ENCODE results near the gene ABCD3.
A peak's percentile ranks its signal among the peaks of the same experiment; 100 is the strongest.

The ABCD3 gene

DNA sequence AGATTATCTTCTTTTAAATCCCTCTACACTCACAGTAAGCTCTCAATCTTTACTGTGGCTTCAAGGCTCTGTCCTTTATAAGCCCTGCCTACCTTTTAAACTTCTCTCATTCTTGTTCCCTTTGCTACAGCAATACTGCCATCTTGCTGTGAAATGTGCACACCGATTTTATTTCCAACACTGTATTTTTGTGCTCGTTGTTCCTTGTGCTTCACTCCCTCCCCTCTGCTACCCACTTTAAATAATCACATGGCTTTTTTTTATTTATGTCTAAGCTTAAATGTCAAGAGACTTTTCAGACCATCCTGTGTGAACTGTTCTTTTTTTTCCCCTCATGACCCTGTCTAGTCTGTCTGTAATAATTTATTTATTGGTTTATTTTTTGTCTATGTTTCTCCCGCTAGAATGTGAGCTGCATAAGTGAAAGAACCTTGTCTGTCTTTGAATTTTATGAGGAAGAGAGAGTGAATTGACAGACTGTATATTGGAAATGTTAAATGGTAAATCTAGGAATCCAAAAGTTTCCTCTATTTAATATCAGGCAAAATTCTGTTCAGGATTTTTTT lies 45.7 kb downstream of the ABCD3 start:
- DNase-seq, result peak; percentile 55

- no peak for DNase-seq
Measured at GRCh38 chr1:94468708-94469107, 50.5 kb downstream of the ABCD3 start.

DNA sequence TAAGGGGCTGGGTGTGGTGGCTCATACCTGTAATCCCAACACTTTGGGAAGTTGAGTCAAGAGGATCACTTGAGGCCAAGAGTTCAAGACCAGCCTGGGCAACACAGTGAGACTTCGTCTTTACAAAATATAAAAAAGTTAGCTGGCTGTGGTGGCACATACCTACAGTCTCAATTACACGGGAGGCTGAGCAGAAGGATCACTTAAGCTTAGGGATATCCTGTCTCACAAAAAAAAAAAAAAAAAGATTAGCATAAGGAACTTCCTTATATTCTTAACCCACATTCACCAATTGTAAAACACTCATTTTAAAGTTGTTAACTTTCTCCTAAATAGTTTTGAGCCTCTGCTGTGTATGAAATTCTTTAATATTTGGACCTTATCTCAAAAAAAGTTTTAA lies 53.1 kb downstream of the ABCD3 start:
- no peak for DNase-seq

DNA sequence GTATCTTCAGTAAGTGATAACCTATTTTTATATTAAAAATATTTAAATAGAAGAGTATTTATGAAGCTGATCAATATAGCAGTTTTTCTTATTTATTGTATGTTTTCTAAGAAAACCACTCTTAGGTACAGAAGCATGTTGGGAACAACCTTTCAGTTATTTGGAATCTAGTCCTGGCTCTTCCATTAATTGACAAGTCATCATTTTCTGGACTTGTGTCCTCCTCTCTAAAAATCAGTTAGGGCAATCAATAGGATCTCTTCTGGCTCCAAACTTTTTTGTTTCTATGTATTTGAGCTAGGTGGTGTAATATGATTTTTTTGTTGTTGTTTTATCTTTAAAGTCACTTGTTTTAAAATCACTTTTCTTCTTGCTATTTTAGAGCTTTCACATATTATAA lies 57.0 kb downstream of the ABCD3 start:
- no peak for DNase-seq

- DNase-seq, result no peak
Measured at GRCh38 chr1:94479682-94480081, 61.5 kb downstream of the ABCD3 start.

DNA sequence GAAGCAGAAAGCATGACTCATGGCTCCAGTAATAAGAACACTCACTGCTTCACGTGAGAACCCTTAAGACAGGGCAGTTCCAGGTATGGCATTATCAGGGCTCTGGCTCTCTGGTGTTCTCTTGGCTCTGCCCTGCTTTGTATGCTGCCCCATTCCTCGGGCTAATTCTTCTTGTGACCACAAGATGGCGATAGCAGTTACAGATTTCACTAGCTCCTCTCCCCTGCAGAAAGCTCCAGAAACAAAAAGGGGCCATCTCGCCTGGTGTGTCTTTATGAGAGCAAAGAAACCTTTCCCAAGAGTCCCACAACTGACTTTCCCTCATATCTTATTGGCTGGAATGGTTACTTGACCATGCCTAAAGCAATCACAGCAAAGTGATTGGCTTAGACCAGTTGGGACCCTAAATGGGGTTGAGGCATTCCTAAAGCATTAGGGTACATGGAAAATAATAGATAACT lies 63.3 kb downstream of the ABCD3 start:
- peak; percentile 70 for DNase-seq

DNA sequence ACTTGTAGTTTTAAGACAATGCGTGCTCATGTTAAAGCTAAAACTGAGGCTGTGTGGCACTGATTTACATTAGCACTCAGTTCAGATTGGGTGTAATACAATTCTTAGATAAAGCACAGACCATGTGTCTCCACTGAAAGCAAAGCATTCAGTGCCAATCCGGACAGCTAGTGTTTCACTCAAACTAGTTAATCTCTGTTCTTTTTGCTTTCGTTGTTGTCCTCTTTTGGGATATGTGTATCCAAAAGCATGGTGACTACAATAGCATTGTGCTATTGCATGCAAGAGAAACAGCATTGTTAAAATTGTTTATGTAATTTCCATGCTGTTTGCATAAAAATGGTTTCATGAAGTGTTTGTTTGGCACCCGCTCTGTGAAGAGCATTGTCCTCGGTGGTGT lies 68.8 kb downstream of the ABCD3 start:
- DNase-seq, result no peak

DNA sequence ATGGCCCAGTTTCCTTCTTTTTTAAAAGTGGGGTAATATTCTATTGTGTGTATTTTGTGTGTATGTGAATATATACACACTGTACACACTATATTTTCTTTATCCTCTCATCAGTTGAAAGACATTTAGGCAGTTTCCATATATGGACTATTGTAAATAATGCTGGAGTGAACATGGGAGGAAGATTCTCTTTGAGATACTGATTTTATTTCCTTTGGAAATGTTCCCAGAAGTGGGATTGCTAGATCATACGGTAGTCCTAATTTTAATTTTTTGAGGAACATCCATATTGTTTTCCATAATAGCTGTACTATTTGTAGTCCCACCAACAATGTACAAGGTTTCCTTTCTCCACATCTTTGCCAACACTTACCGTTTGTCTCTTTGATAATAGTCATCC lies 72.4 kb downstream of the ABCD3 start:
- no peak for DNase-seq

DNA sequence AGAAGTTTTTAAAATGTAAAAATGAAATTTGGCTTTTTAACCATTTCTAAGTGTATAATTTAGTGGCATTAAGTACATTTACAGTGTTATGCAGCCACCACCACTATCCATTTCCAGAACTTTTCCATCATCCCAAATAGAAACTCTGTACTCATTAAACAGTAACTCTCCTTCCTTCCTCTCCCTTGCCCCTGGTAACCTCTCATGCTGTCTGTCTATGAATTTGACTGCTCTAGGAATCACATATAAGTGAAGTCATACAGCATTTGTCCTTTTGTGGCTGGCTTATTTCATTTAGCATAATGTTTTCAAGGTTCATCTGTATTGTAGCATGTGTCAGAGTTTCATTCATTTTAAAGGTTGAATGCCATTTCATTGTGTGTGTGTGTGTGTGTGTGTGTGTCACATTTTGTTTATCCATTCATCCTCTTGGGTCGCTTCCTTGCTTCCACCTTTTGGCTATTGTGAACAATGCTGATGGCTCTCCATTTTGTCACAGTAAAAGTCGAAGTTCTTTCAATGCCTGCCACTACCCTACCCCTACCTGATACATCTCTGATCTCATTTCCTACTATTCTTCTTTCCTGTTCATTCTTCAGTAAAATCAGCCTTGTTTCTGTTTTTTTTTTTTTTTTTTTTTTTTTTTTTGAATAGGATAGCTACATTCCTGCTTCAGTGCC lies 78.0 kb downstream of the ABCD3 start:
- DNase-seq, result no peak

DNA sequence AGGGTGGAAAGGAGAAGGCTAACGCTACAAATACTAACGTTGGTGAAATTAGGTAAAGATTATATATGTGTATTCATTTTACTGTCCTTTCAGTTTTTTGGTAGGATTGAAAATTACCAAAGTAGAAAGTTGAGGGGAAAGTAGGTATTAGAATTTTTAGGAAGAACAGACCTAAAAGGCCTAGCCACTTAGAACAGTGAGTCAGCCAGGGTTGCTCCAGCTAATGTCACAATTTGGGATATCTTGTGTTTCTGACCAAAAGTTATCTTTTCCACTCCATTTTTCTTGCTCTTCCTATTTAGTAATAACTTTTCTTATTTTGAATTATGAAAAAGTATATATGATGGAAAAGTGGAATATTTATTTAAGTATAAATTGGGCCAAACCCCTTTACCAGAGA lies 83.2 kb downstream of the ABCD3 start:
- no peak for DNase-seq

DNA sequence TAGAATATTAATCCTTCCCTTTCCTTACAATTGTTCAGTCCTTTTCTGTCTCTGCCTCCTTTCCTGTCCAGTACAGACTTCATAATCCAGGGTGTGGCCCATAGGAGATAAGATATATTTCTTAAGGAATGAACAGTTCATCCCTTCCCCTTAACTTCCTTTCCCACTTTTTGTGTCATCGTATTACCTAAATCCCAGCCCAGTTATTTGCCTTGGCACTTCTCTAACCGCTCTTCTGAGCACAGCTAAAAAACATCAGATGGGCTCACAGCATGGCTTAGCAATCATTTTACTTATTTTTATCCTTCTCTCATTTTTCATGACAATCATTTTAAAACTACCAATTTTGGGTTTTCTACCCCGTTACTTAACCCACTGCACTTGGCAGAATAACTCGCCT lies 83.7 kb downstream of the ABCD3 start:
- DNase-seq, result no peak

DNA sequence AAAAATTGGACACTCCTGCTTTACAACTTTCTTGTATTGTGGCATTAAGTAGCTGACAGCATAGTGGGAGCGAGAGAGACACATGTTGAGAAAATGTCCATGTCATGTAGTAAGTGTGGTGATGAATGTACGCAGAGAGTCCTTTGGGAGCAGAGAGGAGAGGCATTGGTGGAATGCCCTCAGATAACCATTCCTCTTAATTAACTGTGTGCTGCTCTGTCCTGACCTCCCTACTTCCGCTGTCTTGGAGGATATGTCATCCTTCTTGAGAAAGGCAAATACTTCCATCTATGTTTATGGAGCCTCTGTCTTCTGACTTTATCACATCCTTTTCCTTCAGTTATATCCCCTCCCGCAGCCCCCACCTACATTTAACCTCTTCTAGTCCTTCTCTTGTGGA lies 85.0 kb downstream of the ABCD3 start:
- DNase-seq, result no peak

- peak; percentile 32 for DNase-seq
Measured at GRCh38 chr1:94504601-94505000, 86.4 kb downstream of the ABCD3 start.

DNA sequence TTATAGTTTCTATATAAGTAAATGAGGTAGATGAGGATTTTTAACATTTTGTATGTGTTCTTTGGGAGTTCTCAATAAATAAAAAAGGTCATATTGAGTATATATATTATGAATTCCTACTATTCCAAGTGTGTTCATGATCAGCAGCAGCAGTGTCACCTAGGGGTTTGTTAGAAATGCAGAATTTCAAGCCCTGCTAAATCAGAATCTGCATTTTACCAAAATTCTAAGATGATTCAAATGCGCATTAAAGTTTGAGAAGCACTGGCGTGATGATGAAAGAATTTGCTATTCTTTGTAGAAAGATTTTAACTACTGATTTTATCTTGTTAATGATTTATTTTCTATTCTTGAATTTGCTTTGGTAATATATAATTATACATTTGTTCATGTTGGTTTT lies 94.6 kb downstream of the ABCD3 start:
- no peak for DNase-seq

DNA sequence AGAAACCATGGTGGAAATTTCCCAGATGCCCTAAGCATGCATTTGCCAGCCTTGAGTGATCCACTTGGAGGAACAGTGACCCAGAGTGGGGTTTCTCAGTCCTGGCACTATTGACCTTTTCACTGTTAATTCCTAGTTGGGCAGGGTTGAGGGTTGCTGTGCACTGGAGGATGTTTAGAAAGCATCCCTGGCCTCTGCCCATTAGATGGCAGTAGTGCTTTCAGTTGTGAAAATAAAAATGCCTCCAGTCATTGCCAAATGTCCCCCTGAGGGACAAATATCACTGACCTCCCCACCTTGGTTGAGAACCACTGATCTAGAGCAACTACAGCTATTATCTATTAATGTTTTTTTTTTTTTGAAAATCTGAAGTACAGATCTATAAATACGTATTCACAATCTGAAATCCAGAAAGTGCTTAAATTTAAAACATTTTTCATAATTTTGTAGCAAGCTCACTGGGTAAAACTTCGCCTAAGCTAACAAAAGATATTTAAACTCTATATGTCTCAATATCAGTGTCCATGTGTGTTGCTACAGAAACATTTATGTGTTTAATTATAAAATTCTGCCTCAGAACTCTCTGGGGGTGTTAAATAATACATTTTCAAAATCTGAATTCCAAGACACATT lies 96.0 kb downstream of the ABCD3 start:
- peak; percentile 53 for DNase-seq

DNA sequence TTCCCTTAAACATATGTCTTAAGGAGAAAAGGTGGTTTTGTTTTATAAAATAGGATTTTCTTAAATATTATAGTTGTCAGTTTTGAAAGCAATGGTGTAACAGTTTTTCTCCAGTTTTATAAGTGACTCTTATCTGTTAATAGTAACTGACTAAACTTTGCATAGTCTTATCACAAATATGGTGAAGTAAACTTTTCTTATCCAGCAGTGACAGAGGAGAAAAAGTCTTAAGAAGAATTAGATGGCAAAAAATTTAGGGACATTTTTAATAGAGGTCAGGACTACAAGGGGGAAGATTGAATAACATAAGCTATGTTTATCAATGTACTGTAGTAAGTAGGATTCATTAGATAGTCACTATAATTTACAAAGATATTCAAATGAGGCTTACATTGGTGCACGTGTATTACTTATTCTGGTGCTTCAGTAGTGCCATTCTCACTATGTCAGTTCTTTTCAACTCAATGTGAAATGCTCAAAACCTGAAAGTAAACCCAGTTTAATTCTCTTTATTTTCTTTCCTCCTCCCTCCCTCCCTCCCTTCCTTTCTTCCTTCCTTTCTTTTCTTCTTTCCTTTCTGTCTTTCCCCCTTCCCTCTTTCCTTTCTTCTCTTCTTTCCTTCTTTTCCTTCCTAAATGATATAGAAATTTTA lies 97.2 kb downstream of the ABCD3 start:
- DNase-seq, result no peak

- DNase-seq, result no peak
Measured at GRCh38 chr1:94519351-94519750, 101.2 kb downstream of the ABCD3 start.

GRCh38 chr1:94522304-94522703 lies 104.1 kb downstream of the ABCD3 start:
- DNase-seq, result peak; percentile 67

GRCh38 chr1:94524531-94524930 lies 106.3 kb downstream of the ABCD3 start:
- no peak for DNase-seq

GRCh38 chr1:94526152-94526980 lies 108.2 kb downstream of the ABCD3 start:
- DNase-seq, result no peak

- peak; percentile 39 for DNase-seq
Measured at GRCh38 chr1:94527447-94528031, 109.3 kb downstream of the ABCD3 start.

DNA sequence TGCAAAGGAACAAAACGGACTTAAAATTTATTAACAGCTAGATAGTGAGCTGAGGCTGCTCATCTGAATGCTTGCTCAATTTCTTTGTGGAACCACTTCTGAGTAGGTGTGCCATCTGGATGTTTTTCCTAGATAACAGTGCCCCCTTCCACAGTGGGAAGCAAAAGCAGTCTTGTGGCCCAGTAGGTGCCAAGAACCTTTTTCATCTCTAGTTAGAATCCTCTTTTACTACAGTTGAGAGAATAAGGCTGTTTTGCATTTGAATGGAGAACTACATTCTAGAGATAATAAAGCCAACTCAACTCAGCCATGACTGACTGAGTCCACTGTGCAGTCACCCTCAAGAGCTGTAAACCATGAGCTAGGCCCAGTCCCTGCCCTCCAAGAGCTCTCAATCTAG lies 110.1 kb downstream of the ABCD3 start:
- no peak for DNase-seq

DNA sequence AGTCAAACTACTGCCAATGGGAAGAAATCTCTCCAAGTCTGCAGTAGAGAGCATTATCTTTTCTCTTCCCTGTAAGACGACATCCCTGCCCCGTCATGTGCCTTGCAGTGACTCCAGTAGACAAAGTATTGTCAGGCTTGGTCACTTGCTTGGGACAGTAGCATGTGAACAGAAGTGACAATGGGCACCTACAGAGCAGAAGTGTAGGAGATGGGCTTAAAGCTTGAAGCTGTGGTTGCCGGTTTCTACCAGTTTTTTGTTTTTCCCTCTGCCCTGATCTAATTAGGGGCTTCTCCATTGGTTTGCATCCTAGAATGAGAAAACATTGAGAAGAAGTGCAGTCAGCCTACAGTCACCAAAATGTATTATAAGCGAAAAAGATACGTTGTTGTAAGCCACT lies 110.6 kb downstream of the ABCD3 start:
- no peak for DNase-seq

All from suppressor macrophage treated with lipopolysaccharide for 4 hours (primary cell).